HCEC 1CT (cell line): ENCODE measurements around the gene FAM9C.

Experiments used
- DNase-seq: peaks from one replicate; pipeline ENCODE4 v3.0.0-alpha.2; 2017

The FAM9C gene

GRCh38 chrX:13001961-13002671 lies 42.3 kb downstream of the FAM9C start:
- DNase-seq = peak; percentile 52

- no peak for DNase-seq
Measured at GRCh38 chrX:13001097-13001496, 43.3 kb downstream of the FAM9C start.

GRCh38 chrX:13000301-13000811 lies 44.1 kb downstream of the FAM9C start:
- no peak for DNase-seq

GRCh38 chrX:12999422-12999821 lies 45.0 kb downstream of the FAM9C start:
- no peak for DNase-seq

GRCh38 chrX:12997906-12998687 lies 46.3 kb downstream of the FAM9C start:
- DNase-seq = no peak

- DNase-seq = no peak
Measured at GRCh38 chrX:12996934-12997435, 47.4 kb downstream of the FAM9C start.

- no peak for DNase-seq
Measured at GRCh38 chrX:12994321-12994720, 50.1 kb downstream of the FAM9C start.

- no peak for DNase-seq
Measured at GRCh38 chrX:12993826-12994225, 50.6 kb downstream of the FAM9C start.

GRCh38 chrX:12992544-12993118 lies 51.8 kb downstream of the FAM9C start:
- no peak for DNase-seq

- no peak for DNase-seq
Measured at GRCh38 chrX:12991575-12991974, 52.8 kb downstream of the FAM9C start.

- DNase-seq = peak; percentile 3
Measured at GRCh38 chrX:12989461-12989860, 55.0 kb downstream of the FAM9C start.

GRCh38 chrX:12988797-12989196 lies 55.6 kb downstream of the FAM9C start:
- peak; percentile 51 for DNase-seq

GRCh38 chrX:12987900-12988594 lies 56.4 kb downstream of the FAM9C start:
- DNase-seq = no peak

- no peak for DNase-seq
Measured at GRCh38 chrX:12987340-12987739, 57.1 kb downstream of the FAM9C start.

GRCh38 chrX:12986886-12987285 lies 57.5 kb downstream of the FAM9C start:
- peak; percentile 35 for DNase-seq

GRCh38 chrX:12986164-12986779 lies 58.1 kb downstream of the FAM9C start:
- no peak for DNase-seq
